IMR-90 (cell line): ENCODE results near the gene OSCP1. TPM values are rescaled to one million over a fixed set of nuclear protein-coding genes. Genes with fewer than 3 reads are reported as not detected.

Source experiments
- ATAC-seq: fragments of 200-7000 bp; cut with Tn5 transposase; 2 replicates; pipeline ENCODE4 v1.9.1; 2020; ENCODE audit warnings: low read depth, mild to moderate bottlenecking, moderate library complexity
- BruUV-seq: library from RNA; stranded (reverse); fragments of 400-500 nt; replicated peaks from 2 replicates; lab custom pipeline; 2021; lab: Mats Ljungman, UMichigan
- CTCF ChIA-PET: fragments of 300-600 bp; formaldehyde crosslinking; extraction: SDS; loops from one replicate; lab custom pipeline; 2021; ENCODE audit warnings: antibody characterized with exemption; lab: Yijun Ruan, JAX
- POLR2A ChIA-PET: fragments of 300-600 bp; sonication (Branson Sonifier 250); formaldehyde crosslinking; loops from one replicate; lab custom pipeline; 2022; ENCODE audit warnings: antibody characterized with exemption; ENCODE audit not compliant: unreplicated experiment; lab: Charles Lee
- DNase-seq: peaks from one replicate; pipeline ENCODE4 v3.0.0; 2013
- H2AFZ ChIP-seq: replicated peaks from 2 replicates; pipeline ENCODE3; 2013; ENCODE audit warnings: low read length, mild to moderate bottlenecking; ENCODE audit not compliant: poor library complexity
- H2AK5ac ChIP-seq: 2 replicates; pipeline ENCODE4 v1.6.1; 2013; ENCODE audit warnings: low read depth, low read length, inconsistent platforms
- H2AK9ac ChIP-seq: replicated peaks from 2 replicates; pipeline ENCODE3; 2013; ENCODE audit warnings: mild to moderate bottlenecking, low read depth, low read length, moderate library complexity; ENCODE audit not compliant: poor library complexity
- H2BK120ac ChIP-seq: 2 replicates; pipeline ENCODE4 v1.6.1; 2013; ENCODE audit warnings: low read depth, low read length, inconsistent platforms
- H2BK15ac ChIP-seq: 3 replicates; pipeline ENCODE4 v1.6.1; 2013; ENCODE audit warnings: low read depth, low read length, inconsistent platforms
- H2BK20ac ChIP-seq: 2 replicates; pipeline ENCODE4 v1.6.1; 2013; ENCODE audit warnings: low read depth, mild to moderate bottlenecking, inconsistent platforms, low read length, moderate library complexity
- H2BK5ac ChIP-seq: 2 replicates; pipeline ENCODE4 v1.6.1; 2013; ENCODE audit warnings: mild to moderate bottlenecking, low read depth, low read length, inconsistent platforms; ENCODE audit not compliant: poor library complexity, severe bottlenecking
- H3K14ac ChIP-seq: replicated peaks from 2 replicates; pipeline ENCODE4 v1.6.1; 2013; ENCODE audit warnings: low read depth, low read length, inconsistent platforms
- H3K18ac ChIP-seq: 2 replicates; pipeline ENCODE4 v1.6.1; 2013; ENCODE audit warnings: low read depth, low read length, control low read depth
- H3K23ac ChIP-seq: 2 replicates; pipeline ENCODE4 v1.6.1; 2013; ENCODE audit warnings: low read depth, low read length, inconsistent platforms
- H3K27ac ChIP-seq: 2 replicates; pipeline ENCODE4 v1.5.1; 2013; ENCODE audit warnings: mild to moderate bottlenecking, control low read depth, low read length; ENCODE audit not compliant: insufficient read depth
- H3K27me3 ChIP-seq: 2 replicates; pipeline ENCODE4 v1.6.1; 2013; ENCODE audit warnings: low read length; ENCODE audit not compliant: control insufficient read depth, insufficient read depth
- H3K36me3 ChIP-seq: 2 replicates; pipeline ENCODE4 v1.6.1; 2013; ENCODE audit warnings: low read length, mixed read lengths; ENCODE audit not compliant: control insufficient read depth, insufficient read depth
- H3K4ac ChIP-seq: 2 replicates; pipeline ENCODE4 v1.6.1; 2013; ENCODE audit warnings: low read depth, low read length, inconsistent platforms
- H3K4me1 ChIP-seq: 2 replicates; pipeline ENCODE4 v1.6.1; 2013; ENCODE audit warnings: low read length, mixed read lengths; ENCODE audit not compliant: control insufficient read depth, insufficient read depth
- H3K4me2 ChIP-seq: 2 replicates; pipeline ENCODE4 v1.6.1; 2013; ENCODE audit warnings: low read depth, mild to moderate bottlenecking, control low read depth, low read length, moderate library complexity
- H3K4me3 ChIP-seq: 2 replicates; pipeline ENCODE4 v1.5.1; 2013; ENCODE audit warnings: low read depth, mild to moderate bottlenecking, control low read depth, low read length, moderate library complexity; ENCODE audit not compliant: insufficient read depth
- H3K56ac ChIP-seq: 2 replicates; pipeline ENCODE4 v1.6.1; 2013; ENCODE audit warnings: low read length, inconsistent platforms; ENCODE audit not compliant: insufficient read depth; ENCODE audit errors: extremely low read depth
- H3K79me1 ChIP-seq, 2 experiments: 2 replicates each; pipeline ENCODE4 v1.6.1; 2013; ENCODE audit warnings: low read length in 2 of 2, inconsistent platforms in 1 of 2, low read depth in 1 of 2
- H3K9ac ChIP-seq: 2 replicates; pipeline ENCODE4 v1.6.1; 2013; ENCODE audit warnings: low read depth, low read length, control low read depth
- H3K9me1 ChIP-seq: 2 replicates; pipeline ENCODE4 v1.6.1; 2013; ENCODE audit warnings: low read length, inconsistent platforms; ENCODE audit not compliant: insufficient read depth
- H3K9me3 ChIP-seq: 2 replicates; pipeline ENCODE4 v1.6.1; 2013; ENCODE audit warnings: low read length; ENCODE audit not compliant: control insufficient read depth, insufficient read depth
- H4K20me1 ChIP-seq: 2 replicates; pipeline ENCODE4 v1.6.1; 2013; ENCODE audit warnings: low read length, inconsistent platforms; ENCODE audit not compliant: insufficient read depth
- H4K5ac ChIP-seq: 2 replicates; pipeline ENCODE4 v1.6.1; 2013; ENCODE audit warnings: mild to moderate bottlenecking, low read depth, low read length, control low read depth
- H4K8ac ChIP-seq, 2 experiments: 2 replicates each; pipeline ENCODE4 v1.6.1; 2013; ENCODE audit warnings: low read depth in 2 of 2, low read length in 2 of 2, control low read depth in 1 of 2, inconsistent platforms in 1 of 2
- H4K91ac ChIP-seq: 2 replicates; pipeline ENCODE4 v1.6.1; 2013; ENCODE audit warnings: low read depth, low read length, inconsistent platforms; ENCODE audit not compliant: insufficient read depth
- BHLHE40 ChIP-seq: fragments of 150-350 bp; IDR thresholded peaks from 2 replicates; pipeline ENCODE4 v1.6.1; 2016; ENCODE audit warnings: mild to moderate bottlenecking, low read depth, low read length
- CEBPB ChIP-seq: IDR thresholded peaks from 2 replicates; pipeline ENCODE4 v1.6.1; 2012; ENCODE audit warnings: low read depth, low read length, improper control_type of control experiment
- CHD1 ChIP-seq: IDR thresholded peaks from 2 replicates; pipeline ENCODE4 v1.6.1; 2012; ENCODE audit warnings: low read depth, low read length, improper control_type of control experiment
- CTCF ChIP-seq: conservative IDR thresholded peaks from 2 replicates; pipeline ENCODE4 v1.5.1; 2012; ENCODE audit warnings: mild to moderate bottlenecking, low read depth, low read length, improper control_type of control experiment
- ELK1 ChIP-seq: fragments of 150-350 bp; IDR thresholded peaks from 2 replicates; pipeline ENCODE4 v1.6.1; 2016; ENCODE audit warnings: low read depth, mild to moderate bottlenecking, low read length, moderate library complexity, borderline replicate concordance
- FOS ChIP-seq: fragments of 150-350 bp; IDR thresholded peaks from 2 replicates; pipeline ENCODE4 v1.6.1; 2016; ENCODE audit warnings: low read depth, low read length
- MAFK ChIP-seq: IDR thresholded peaks from 2 replicates; pipeline ENCODE4 v1.6.1; 2012; ENCODE audit warnings: low read depth, low read length, improper control_type of control experiment
- MAZ ChIP-seq: IDR thresholded peaks from 2 replicates; pipeline ENCODE4 v1.6.1; 2012; ENCODE audit warnings: low read depth, mild to moderate bottlenecking, low read length, improper control_type of control experiment, moderate library complexity, borderline replicate concordance
- MXI1 ChIP-seq: IDR thresholded peaks from 2 replicates; pipeline ENCODE4 v1.6.1; 2012; ENCODE audit warnings: low read depth, mild to moderate bottlenecking, low read length, moderate library complexity, borderline replicate concordance
- NFE2L2 ChIP-seq: fragments of 150-350 bp; IDR thresholded peaks from 2 replicates; pipeline ENCODE4 v1.6.1; 2016; ENCODE audit warnings: low read depth, mild to moderate bottlenecking, low read length
- POLR2A ChIP-seq: IDR thresholded peaks from 2 replicates; pipeline ENCODE4 v1.6.1; 2012; ENCODE audit warnings: mild to moderate bottlenecking, low read depth, low read length
- RAD21 ChIP-seq: IDR thresholded peaks from 2 replicates; pipeline ENCODE4 v1.6.1; 2012; ENCODE audit warnings: low read length, improper control_type of control experiment
- RCOR1 ChIP-seq: IDR thresholded peaks from 2 replicates; pipeline ENCODE4 v1.6.1; 2012; ENCODE audit warnings: mild to moderate bottlenecking, low read length, improper control_type of control experiment; ENCODE audit not compliant: insufficient replicate concordance
- RFX5 ChIP-seq: IDR thresholded peaks from 2 replicates; pipeline ENCODE4 v1.8.0; 2012; ENCODE audit warnings: low read depth, mild to moderate bottlenecking, low read length, moderate library complexity
- SMC3 ChIP-seq: fragments of 150-350 bp; IDR thresholded peaks from 2 replicates; pipeline ENCODE4 v1.6.1; 2016; ENCODE audit warnings: low read depth, mild to moderate bottlenecking, antibody characterized with exemption, low read length, moderate library complexity
- USF2 ChIP-seq: fragments of 150-350 bp; IDR thresholded peaks from 2 replicates; pipeline ENCODE4 v1.6.1; 2017; ENCODE audit warnings: mild to moderate bottlenecking, antibody characterized with exemption, low read length, low read depth
- WGBS, 2 experiments: methylation state at CpG; one replicate each; pipeline versions ENCODE4 v1.1.5 to v1.1.7; 2013; ENCODE audit warnings: missing lambda C conversion rate in 2 of 2; ENCODE audit not compliant: insufficient read length in 1 of 2; ENCODE audit errors: extremely low coverage in 2 of 2; 5-methylcytosine and 5-hydroxymethylcytosine counted together
- dilution Hi-C: fragments of 300-500 bp; cut with HindIII; formaldehyde crosslinking; loops from one replicate; pipeline ENCODE4 v1.14.3; 2018; ENCODE audit warnings: low sequenced_read_pairs; ENCODE audit not compliant: unreplicated experiment
- in situ Hi-C: fragments of 300-500 bp; cut with MboI; formaldehyde crosslinking; loops from 3 replicates; pipeline ENCODE4 v1.14.3; 2019; ENCODE audit warnings: low sequenced_read_pairs, inconsistent platforms, mixed read lengths
- intact Hi-C: fragments of 100-400 bp; cut with micrococcal nuclease; formaldehyde crosslinking; loops from 2 replicates; pipeline ENCODE4 v1.10.0; 2022
- polyA plus RNA-seq, 3 experiments: library from polyadenylated mRNA; depleted of rRNA; stranded (reverse); fragments of >200 nt; gene quantifications; 2 replicates each; pipeline ENCODE4 v1.2.3, GENCODE V29; 2012; ENCODE audit warnings: low replicate concordance in 1 of 3
- total RNA-seq: library from RNA; depleted of rRNA; stranded (reverse); fragments of >200 nt; gene quantifications from 2 replicates; pipeline ENCODE4 v1.2.3, GENCODE V29; 2012

OSCP1 gene
- total and polyA plus RNA-seq, 2 of the 4 experiments (the other 2 are of a cell fraction), result 7.8 to 11.8 TPM

GRCh38 chr1:36436821-36437220, 13.4 kb downstream of the OSCP1 start:
- no peak overlapping the region for H3K4me2 ChIP-seq
- intact Hi-C loops, result no loop called here

More at GRCh38 chr1:36436821-36437220, 13.4 kb downstream of the OSCP1 start:
- Histone ChIP-seq H2BK120ac (no peak overlapping the region), H2BK15ac (no peak overlapping the region), H2BK5ac (no peak overlapping the region), H3K27ac (no peak overlapping the region), H3K4ac (no peak overlapping the region), H4K5ac (no peak overlapping the region), H3K27me3 (no peaks in the 10 kb centered on the region), H4K20me1 (no peaks in the 10 kb centered on the region; the same call in 1 of the 2 replicates), H3K9me3 (no peaks in the 10 kb centered on the region), H3K4me3 (no peak overlapping the region), H3K9me1 (peaks cover 3% of the 10 kb centered on the region), H3K23ac (no peak overlapping the region), H2AFZ (no peak overlapping the region), H4K8ac (no peak overlapping the region), H2AK9ac (no peak overlapping the region), H3K79me1 (no peaks in the 10 kb centered on the region), H2BK20ac (no peak overlapping the region), H3K56ac (no peak overlapping the region), H3K4me1 (peaks cover 3% of the 10 kb centered on the region; the same call in 1 of the 2 replicates), H3K14ac (no peak overlapping the region; the same call in 1 of the 2 replicates), H2AK5ac (no peak overlapping the region), H4K91ac (no peak overlapping the region), H3K18ac (no peak overlapping the region), H3K36me3 (peaks cover 9% of the 10 kb centered on the region), H3K9ac (no peak overlapping the region)
- DNase-seq (peak; percentile 52), ATAC-seq (peak; percentile 59; the same call in 1 of the 2 replicates)
- in situ Hi-C loops, result no loop called here
- POLR2A ChIA-PET, result no interaction called here
- no CpG with 5 or more reads among the region's 1 CpG for WGBS, 2 experiments
- dilution Hi-C loops, result no loop called here
- CTCF ChIA-PET, result no interaction called here
- BruUV-seq, result no TSS peak
- no peak for TF ChIP-seq USF2
- no peak for TF ChIP-seq RFX5
- no peak for TF ChIP-seq RCOR1
- TF ChIP-seq NFE2L2, result no peak
- no peak for TF ChIP-seq MAZ
- no peak for TF ChIP-seq SMC3
- TF ChIP-seq ELK1, result no peak
- no peak for TF ChIP-seq CTCF
- no peak for TF ChIP-seq CHD1
- no peak for TF ChIP-seq CEBPB
- TF ChIP-seq MAFK, result no peak
- no peak for TF ChIP-seq POLR2A
- no peak for TF ChIP-seq MXI1
- TF ChIP-seq BHLHE40, result no peak
- TF ChIP-seq RAD21, result no peak
- no peak for TF ChIP-seq FOS
